Measurements from ENCODE around the gene CAP1.

CAP1 gene

GRCh38 chr1:40092241-40092640 lies 51.7 kb downstream of the CAP1 start:
- CTCF ChIA-PET = interaction anchor here (1.0 to 1.3 kb wide), 2 partner anchors 10 to 13 kb away, joined by 3 read pairs; no protein-coding TSS in a partner anchor
- no peak overlapping the region for H3K27ac ChIP-seq
- TF ChIP-seq CTCF (conservative IDR thresholded peaks at IDR 0.05; ENCODE audit: low read depth) = no peak
- POLR2A ChIA-PET (ENCODE audit: low non-redundant PET) = no interaction called here
- no peak for DNase-seq (ENCODE audit: low spot score)

- H3K27ac ChIP-seq = no peak overlapping the region
- ChIA-PET POLR2A (ENCODE audit: low non-redundant PET) (no interaction called here), CTCF (interaction anchor here (1.3 kb wide), 1 partner anchor 14 kb away, joined by 3 read pairs; no protein-coding TSS in a partner anchor)
- no peak for TF ChIP-seq CTCF (conservative IDR thresholded peaks at IDR 0.05; ENCODE audit: low read depth)
- no peak for DNase-seq (ENCODE audit: low spot score)
These were observed 52.4 kb downstream of the CAP1 start for GRCh38 chr1:40092706-40093639.

- ChIA-PET POLR2A (ENCODE audit: low non-redundant PET) (no interaction called here), CTCF (no interaction called here)
These were observed 54.1 kb downstream of the CAP1 start for GRCh38 chr1:40094466-40095110.

GRCh38 chr1:40095806-40096205 lies 55.3 kb downstream of the CAP1 start:
- POLR2A ChIA-PET (ENCODE audit: low non-redundant PET) = no interaction called here
- CTCF ChIA-PET = no interaction called here
- DNase-seq (ENCODE audit: low spot score) = no peak
- no peak overlapping the region for H3K27ac ChIP-seq
- no peak for TF ChIP-seq CTCF (conservative IDR thresholded peaks at IDR 0.05; ENCODE audit: low read depth)

More at GRCh38 chr1:40094466-40095110, 54.1 kb downstream of the CAP1 start:
- no peak overlapping the region for H3K27ac ChIP-seq
- DNase-seq (ENCODE audit: low spot score) = no peak
- no peak for TF ChIP-seq CTCF (conservative IDR thresholded peaks at IDR 0.05; ENCODE audit: low read depth)

- H3K27ac ChIP-seq = peak overlapping the region; percentile 62
- DNase-seq (ENCODE audit: low spot score) = peak; percentile 13
- POLR2A ChIA-PET (ENCODE audit: low non-redundant PET) = no interaction called here
- TF ChIP-seq CTCF (conservative IDR thresholded peaks at IDR 0.05; ENCODE audit: low read depth) = no peak
- CTCF ChIA-PET = no interaction called here
These were observed 56.1 kb downstream of the CAP1 start for GRCh38 chr1:40096646-40096976.

GRCh38 chr1:40096977-40097782 lies 56.7 kb downstream of the CAP1 start, which contains the start of gene PPT1:
TSS of gene PPT1 (minus strand) at chr1:40097252. CDS start at chr1:40097238, 14 bp downstream.
- H3K27ac ChIP-seq = peak within 1 kb of the TSS; percentile 62

More at GRCh38 chr1:40096977-40097782, 56.7 kb downstream of the CAP1 start, which contains the start of gene PPT1:
- CTCF ChIA-PET = interaction anchor here (0.6 kb wide), 1 partner anchor 46 kb away, joined by 5 read pairs; no protein-coding TSS in a partner anchor
- POLR2A ChIA-PET (ENCODE audit: low non-redundant PET) = no interaction called here
- peak; percentile 77 for DNase-seq (ENCODE audit: low spot score)
- TF ChIP-seq CTCF (conservative IDR thresholded peaks at IDR 0.05; ENCODE audit: low read depth) = no peak
